ENCODE measurements around the gene PSRC1. TPM values are rescaled to one million over a fixed set of nuclear protein-coding genes. Genes with fewer than 3 reads are reported as not detected.
A peak's percentile ranks its signal among the peaks of the same experiment; 100 is the strongest.

The PSRC1 gene
- total RNA-seq, 8 experiments from 2014 or later, result 7.0 to 118 (median 12.9) TPM

DNA sequence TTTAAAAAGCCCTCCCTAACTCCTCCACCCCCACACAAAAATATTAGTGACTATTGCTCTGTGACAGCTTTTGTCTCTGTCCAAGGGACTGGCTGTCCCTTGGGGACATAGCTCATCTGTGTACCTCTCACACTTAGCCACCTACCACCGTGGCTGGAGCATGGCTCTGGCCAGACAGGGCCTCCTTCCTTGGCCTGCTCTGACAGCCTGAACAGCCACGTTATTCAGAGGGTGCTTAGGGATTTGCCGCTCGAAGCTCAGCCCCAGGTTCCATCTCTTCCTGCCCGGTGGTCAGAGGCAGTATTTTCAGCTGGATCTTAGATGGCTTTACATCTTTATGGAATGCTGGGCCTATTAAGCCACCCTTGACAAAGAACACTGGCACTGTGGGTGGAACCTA lies 39.7 kb downstream of the PSRC1 start:
- Histone ChIP-seq H3K4me1 (replicated peaks in 1 of 2) (peaks cover 54 to 69% of the 10 kb centered on the region in 2 donors), H3K4me3 (no peak overlapping the region), H3K27ac (peak overlapping the region; percentile 23 to 60)
- in situ Hi-C loops (cut with MboI; ENCODE audit: low pct_unique_long_range_greater_than_20kb in 2 of 9, low sequenced_read_pairs in 9 of 9, unreplicated experiment in 9 of 9), result no loop called here
- 30 to 70% (median 60%) methylated on average over 1 to 5 of the region's 5 CpGs; no CpG with 5 or more reads in 5 of the 10 experiments for WGBS, 10 experiments
- ATAC-seq (replicated peaks in 6 of 8), result peak in 1 of 8 experiments; percentile 13

DNA sequence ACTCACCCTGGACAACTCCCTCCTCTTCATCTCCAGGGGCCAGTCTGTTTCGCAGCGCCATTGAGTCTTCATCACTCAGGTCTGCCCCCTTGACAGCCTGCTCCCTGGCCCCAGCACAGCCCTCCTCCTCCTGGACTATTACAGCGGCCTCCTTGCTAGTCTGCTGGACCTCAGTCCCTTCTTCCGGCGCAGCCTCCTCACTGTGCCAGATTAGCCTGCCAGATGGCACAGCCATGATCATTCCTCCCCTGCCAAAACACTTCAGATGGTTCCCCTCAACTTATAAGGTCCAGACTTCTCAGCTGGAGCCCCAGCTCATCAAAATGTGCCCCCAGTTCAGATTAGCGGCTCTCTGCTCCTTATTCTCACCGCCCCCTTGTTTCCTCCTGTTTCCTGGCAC lies 40.6 kb downstream of the PSRC1 start:
- in situ Hi-C loops (cut with MboI; ENCODE audit: low pct_unique_long_range_greater_than_20kb in 2 of 9, low sequenced_read_pairs in 9 of 9, unreplicated experiment in 9 of 9), result no loop called here
- ATAC-seq (replicated peaks in 6 of 8), result peak in 7 of 8 experiments; percentile 3 to 23 (median 11)
- Histone ChIP-seq H3K27ac (peak overlapping the region; percentile 32 to 60), H3K4me1 (replicated peaks in 1 of 2) (peaks cover 54 to 66% of the 10 kb centered on the region in 2 donors), H3K4me3 (no peak overlapping the region)
- 14 to 84% (median 81%) methylated on average over 1 to 7 of the region's 7 CpGs; no CpG with 5 or more reads in 3 of the 10 experiments for WGBS, 10 experiments

DNA sequence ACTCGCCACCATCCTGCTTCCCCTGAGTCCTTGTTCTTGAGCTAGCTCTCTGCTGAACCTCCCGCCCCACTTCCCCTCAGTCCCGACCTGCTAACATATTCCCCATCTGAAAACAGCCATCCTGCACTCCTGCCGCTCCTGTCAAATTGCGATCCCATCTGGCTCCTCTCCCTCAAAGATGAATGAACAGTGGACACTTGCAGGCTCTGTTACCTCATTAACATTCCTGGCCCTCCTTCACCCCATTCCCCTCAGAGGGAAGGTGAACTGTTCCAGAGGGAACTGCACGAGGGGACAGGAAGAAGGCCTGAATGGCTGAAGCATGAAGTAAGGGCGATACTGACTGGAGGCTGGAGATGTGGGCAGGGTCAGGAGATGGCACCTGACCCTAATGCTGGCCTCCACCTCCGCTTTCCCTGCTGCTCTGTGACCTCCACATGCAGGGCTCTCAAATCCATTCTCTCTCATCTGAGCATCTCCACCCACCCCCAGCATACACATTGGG lies 41.1 kb downstream of the PSRC1 start:
- in situ Hi-C loops (cut with MboI; ENCODE audit: low pct_unique_long_range_greater_than_20kb in 2 of 9, low sequenced_read_pairs in 9 of 9, unreplicated experiment in 9 of 9), result no loop called here
- peak overlapping the region; percentile 32 to 60 for H3K27ac ChIP-seq
- ATAC-seq (replicated peaks in 6 of 8), result peak in 6 of 8 experiments; percentile 3 to 52 (median 42)

DNA sequence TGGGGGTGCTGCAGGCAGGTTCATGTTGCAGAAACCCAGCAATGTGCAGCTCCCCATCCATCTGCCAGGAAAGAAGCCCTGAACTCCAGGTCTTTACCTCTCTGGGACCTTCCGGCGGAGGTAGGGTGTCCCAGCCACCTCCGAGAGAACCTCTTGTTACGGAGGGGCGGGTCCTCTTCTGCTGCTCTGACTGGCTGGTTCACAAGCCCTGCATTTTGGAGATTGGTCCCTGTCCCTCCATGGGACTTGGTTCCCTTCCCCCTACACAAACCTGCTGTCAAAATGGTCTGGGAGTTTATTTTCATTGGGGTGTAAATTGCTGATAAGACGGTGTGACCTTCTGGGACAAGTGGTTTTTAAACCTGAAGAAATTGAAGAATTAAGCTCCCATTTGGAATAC lies 41.6 kb downstream of the PSRC1 start:
- no peak for ATAC-seq (replicated peaks in 6 of 8)
- Histone ChIP-seq H3K4me3 (no peak overlapping the region), H3K27ac (peak overlapping the region; percentile 32 to 76), H3K4me1 (replicated peaks in 1 of 2) (peaks cover 54 to 60% of the 10 kb centered on the region in 2 donors)
- WGBS, 10 experiments, result 10 to 98% (median 75%) methylated on average over 1 to 6 of the region's 6 CpGs; no CpG with 5 or more reads in 4 of the 10 experiments
- in situ Hi-C loops (cut with MboI; ENCODE audit: low pct_unique_long_range_greater_than_20kb in 2 of 9, low sequenced_read_pairs in 9 of 9, unreplicated experiment in 9 of 9), result no loop called here

More for the DNA sequence above, 41.1 kb downstream of the PSRC1 start:
- WGBS, 10 experiments, result 25 to 100% (median 47%) methylated on average over 1 to 8 of the region's 8 CpGs; no CpG with 5 or more reads in 2 of the 10 experiments
- H3K4me1 ChIP-seq (replicated peaks in 1 of 2), result peaks cover 54 to 61% of the 10 kb centered on the region in 2 donors
- H3K4me3 ChIP-seq, result no peak overlapping the region

DNA sequence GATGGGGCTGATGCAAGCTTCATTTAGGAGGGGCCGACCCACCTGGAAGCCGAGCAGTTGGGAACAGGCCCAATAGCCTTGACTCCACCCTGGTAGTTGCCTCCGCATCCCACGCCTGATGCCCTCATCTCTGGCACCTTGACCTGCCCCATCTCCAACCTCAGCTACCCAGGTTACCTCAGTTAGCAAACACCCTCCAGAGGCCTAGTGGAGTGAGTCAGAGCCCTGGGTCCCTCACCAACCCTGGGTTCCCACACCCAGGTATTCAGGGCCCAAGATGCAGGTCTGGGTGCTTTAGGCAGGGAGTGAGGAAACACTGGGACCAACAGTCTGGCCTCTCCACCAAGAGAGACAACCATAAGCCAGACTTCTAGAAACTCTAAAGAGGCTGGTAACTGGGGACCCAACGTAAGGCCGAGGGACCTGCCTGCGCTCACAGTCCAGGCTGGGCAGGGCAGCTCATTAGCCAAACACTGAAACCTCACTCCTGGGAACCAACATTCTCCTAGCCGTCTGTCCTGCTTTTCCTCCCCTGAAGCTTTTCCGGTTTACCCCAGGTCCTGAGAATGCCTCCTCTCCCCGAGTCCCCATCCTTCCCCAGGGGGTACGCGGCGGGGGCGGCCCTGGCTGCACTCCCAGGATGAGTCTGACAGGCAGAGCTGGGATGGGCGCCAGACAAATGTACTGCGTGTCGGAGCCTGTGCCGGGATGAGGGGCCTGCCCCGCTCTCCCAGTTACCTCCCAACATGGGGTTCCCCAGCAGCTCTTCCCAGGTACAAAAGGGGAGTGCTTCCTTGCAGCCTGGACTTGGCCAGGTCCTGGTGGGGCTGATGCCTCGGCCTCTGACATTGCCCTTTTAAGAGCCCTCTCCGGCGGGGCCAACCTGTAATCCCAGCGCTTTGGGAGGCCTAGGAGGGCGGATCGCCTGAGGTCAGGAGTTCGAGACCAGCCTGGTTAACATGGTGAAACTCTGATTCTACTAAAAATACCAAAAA lies 42.5 kb downstream of the PSRC1 start:
- in situ Hi-C loops (cut with MboI; ENCODE audit: low pct_unique_long_range_greater_than_20kb in 2 of 9, low sequenced_read_pairs in 9 of 9, unreplicated experiment in 9 of 9), result no loop called here
- Histone ChIP-seq H3K27ac (peak overlapping the region; percentile 32 to 76), H3K4me3 (no peak overlapping the region), H3K4me1 (replicated peaks in 1 of 2) (peaks cover 54 to 60% of the 10 kb centered on the region in 2 donors)
- 0 to 80% (median 50%) methylated on average over 1 to 18 of the region's 26 CpGs; no CpG with 5 or more reads in 2 of the 10 experiments for WGBS, 10 experiments
- ATAC-seq (replicated peaks in 6 of 8), result peak in 5 of 8 experiments; percentile 4 to 38 (median 37)

DNA sequence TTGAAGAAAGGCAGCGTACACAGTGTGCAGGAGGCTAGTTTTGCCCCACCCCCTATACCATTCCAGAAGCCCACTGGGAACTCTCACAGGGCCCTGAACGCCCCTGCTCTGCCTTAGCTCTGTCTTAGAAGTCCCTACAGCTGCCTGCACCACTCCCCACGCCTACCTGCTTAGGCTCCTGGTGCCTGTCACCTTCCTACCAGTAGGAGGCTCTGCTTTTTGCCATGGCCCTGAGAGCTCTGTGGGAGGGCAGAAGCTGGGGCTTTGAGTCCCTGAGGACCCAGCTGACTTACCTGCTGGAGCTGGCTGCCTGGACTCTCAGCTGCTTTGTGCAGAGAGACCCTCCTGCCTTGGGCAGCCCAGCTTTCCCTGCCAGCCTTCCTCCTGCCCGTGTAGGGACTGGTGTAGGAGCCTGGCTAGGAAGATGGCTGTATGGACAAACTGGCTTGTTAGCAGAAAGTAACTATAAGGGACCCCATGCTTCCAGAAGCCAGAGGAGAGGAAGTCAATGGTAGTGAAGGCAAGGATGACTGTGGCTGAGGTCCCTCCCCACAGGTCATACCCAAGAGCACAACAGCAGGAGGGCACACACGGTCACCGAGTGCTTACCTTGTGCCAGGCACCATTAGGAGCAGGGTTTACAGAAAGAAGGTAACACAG lies 43.4 kb downstream of the PSRC1 start:
- peak; percentile 24 to 78 (median 76) for ATAC-seq (replicated peaks in 6 of 8)
- WGBS, 10 experiments, result 53 to 100% (median 68%) methylated on average over 1 to 6 of the region's 6 CpGs; no CpG with 5 or more reads in 4 of the 10 experiments
- no peak overlapping the region for H3K4me3 ChIP-seq
- in situ Hi-C loops (cut with MboI; ENCODE audit: low pct_unique_long_range_greater_than_20kb in 2 of 9, low sequenced_read_pairs in 9 of 9, unreplicated experiment in 9 of 9), result no loop called here
- peaks cover 54 to 56% of the 10 kb centered on the region in 2 donors for H3K4me1 ChIP-seq (replicated peaks in 1 of 2)
- H3K27ac ChIP-seq, result peak overlapping the region; percentile 32 to 76

DNA sequence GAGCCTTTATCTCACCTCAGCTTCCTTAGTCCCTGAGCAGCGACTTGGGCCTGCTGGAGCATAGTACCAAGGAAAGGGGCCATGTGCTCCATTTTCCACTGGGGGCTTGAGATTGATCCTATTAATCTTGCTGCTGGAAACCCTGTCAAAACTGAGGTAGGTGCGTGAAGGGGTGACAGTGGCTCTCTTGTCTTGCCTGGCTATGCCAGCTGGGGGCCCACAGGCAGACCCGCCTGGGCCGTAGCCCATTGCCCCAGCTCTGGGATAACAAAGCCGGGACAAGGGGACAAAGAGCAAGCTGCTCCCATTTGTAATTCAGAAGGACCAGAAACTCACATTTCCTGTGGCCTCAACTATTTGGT lies 43.9 kb downstream of the PSRC1 start:
- peaks cover 51 to 54% of the 10 kb centered on the region in 2 donors for H3K4me1 ChIP-seq (replicated peaks in 1 of 2)
- H3K4me3 ChIP-seq, result no peak overlapping the region
- WGBS, 10 experiments, result 70 to 100% (median 73%) methylated on average over 1 to 4 of the region's 5 CpGs; no CpG with 5 or more reads in 5 of the 10 experiments
- in situ Hi-C loops (cut with MboI; ENCODE audit: low pct_unique_long_range_greater_than_20kb in 2 of 9, low sequenced_read_pairs in 9 of 9, unreplicated experiment in 9 of 9), result no loop called here
- H3K27ac ChIP-seq, result peak overlapping the region; percentile 32 to 76
- ATAC-seq (replicated peaks in 6 of 8), result peak in 1 of 8 experiments; percentile 12

DNA sequence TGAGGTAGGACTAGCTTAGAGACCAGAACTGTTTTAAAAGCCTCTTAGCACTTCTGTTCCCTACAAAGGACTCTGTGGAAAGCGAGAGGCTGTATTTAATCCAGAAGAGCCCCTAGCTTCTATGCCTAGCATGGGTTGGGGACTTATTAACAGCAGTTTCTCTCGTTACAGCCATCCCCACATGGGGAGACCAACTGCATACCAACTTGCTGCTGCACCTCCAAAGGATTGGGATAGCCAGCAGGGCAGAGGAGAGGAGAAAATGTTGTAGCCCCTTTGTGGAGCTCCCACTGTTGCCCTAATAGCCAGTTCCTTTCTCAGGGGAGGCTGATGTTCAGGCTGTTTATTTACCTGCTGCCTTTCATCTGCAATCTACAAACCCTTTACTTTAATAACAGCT lies 44.6 kb downstream of the PSRC1 start:
- 60 to 100% (median 94%) methylated on average over 1 to 2 of the region's 2 CpGs; no CpG with 5 or more reads in 5 of the 10 experiments for WGBS, 10 experiments
- in situ Hi-C loops (cut with MboI; ENCODE audit: low pct_unique_long_range_greater_than_20kb in 2 of 9, low sequenced_read_pairs in 9 of 9, unreplicated experiment in 9 of 9), result no loop called here
- Histone ChIP-seq H3K4me3 (no peak overlapping the region), H3K4me1 (replicated peaks in 1 of 2) (peaks cover 44 to 50% of the 10 kb centered on the region in 2 donors), H3K27ac (peak overlapping the region in 1 of 2 donors; percentile 45)
- ATAC-seq (replicated peaks in 6 of 8), result no peak

DNA sequence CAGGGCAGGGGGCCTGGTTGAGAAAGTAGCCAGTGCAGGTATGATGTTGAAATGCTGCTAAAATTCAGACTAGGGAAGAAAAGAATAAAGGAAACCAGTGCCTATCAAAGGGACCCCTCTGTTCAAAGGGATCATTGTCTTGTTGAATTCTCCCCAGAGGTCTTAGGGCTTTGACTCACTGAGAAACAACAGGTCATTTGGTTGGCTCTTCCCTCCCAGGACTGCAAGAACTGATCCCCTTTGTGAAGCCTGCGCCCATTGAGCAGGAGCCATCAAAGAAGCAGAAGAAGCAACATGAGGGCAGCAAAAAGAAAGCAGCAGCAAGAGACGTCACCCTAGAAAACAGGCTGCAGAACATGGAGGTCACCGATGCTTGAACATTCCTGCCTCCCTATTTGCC lies 45.4 kb downstream of the PSRC1 start:
- in situ Hi-C loops (cut with MboI; ENCODE audit: low pct_unique_long_range_greater_than_20kb in 2 of 9, low sequenced_read_pairs in 9 of 9, unreplicated experiment in 9 of 9), result no loop called here
- Histone ChIP-seq H3K4me3 (no peak overlapping the region), H3K27ac (no peak overlapping the region), H3K4me1 (replicated peaks in 1 of 2) (peaks cover 36 to 42% of the 10 kb centered on the region in 2 donors)
- 74 to 100% (median 93%) methylated on average over 1 to 3 of the region's 3 CpGs; no CpG with 5 or more reads in 4 of the 10 experiments for WGBS, 10 experiments
- no peak for ATAC-seq (replicated peaks in 6 of 8)

DNA sequence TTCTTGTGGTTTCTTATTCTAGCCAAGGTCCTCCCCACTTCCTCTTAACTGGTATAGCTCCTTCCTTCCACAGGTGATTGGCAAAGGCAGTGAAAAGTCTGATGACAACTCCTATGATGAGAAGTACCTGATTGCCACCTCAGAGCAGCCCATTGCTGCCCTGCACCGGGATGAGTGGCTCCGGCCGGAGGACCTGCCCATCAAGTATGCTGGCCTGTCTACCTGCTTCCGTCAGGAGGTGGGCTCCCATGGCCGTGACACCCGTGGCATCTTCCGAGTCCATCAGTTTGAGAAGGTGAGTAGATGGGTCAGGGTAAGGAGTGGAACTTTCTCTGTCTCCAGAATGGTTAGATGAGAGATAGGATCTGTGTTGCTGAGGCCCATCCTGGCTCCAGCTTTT lies 47.8 kb downstream of the PSRC1 start:
- ATAC-seq (replicated peaks in 6 of 8), result no peak

DNA sequence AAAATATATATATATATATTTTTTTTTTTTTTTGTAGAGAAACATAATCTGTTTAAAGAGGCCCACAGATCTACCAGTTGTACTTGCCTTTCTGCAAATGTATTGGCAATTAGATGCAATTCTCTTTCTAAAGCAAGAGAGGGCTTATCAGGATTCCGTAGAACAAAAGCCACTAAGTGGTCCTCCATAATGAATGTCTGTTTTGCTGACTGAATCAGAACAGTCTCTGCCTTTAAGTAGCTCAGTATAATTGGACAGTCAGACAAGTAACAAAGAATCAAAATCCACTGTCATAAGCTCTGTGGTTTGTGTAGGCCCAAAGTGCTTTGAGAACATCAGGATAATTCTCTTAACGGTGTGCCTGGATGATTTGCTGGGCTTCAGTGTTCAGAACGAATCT lies 51.9 kb downstream of the PSRC1 start:
- Histone ChIP-seq H3K27ac (peak overlapping the region in 1 of 2 donors; percentile 14), H3K4me1 (replicated peaks in 1 of 2) (peaks cover 37 to 46% of the 10 kb centered on the region in 2 donors)
- WGBS, 10 experiments, result 60 to 100% (median 86%) methylated on average over 1 to 3 of the region's 3 CpGs; no CpG with 5 or more reads in 2 of the 10 experiments

More for the DNA sequence above, 47.8 kb downstream of the PSRC1 start:
- no peak overlapping the region for H3K27ac ChIP-seq
- in situ Hi-C loops (cut with MboI; ENCODE audit: low pct_unique_long_range_greater_than_20kb in 2 of 9, low sequenced_read_pairs in 9 of 9, unreplicated experiment in 9 of 9), result no loop called here
- WGBS, 10 experiments, result 94 to 100% (median 97%) methylated on average over 3 to 7 of the region's 7 CpGs; no CpG with 5 or more reads in 5 of the 10 experiments
- no peak overlapping the region for H3K4me3 ChIP-seq
- peaks cover 22 to 33% of the 10 kb centered on the region in 2 donors for H3K4me1 ChIP-seq (replicated peaks in 1 of 2)

More for the DNA sequence above, 51.9 kb downstream of the PSRC1 start:
- no peak overlapping the region for H3K4me3 ChIP-seq
- in situ Hi-C loops (cut with MboI; ENCODE audit: low pct_unique_long_range_greater_than_20kb in 2 of 9, low sequenced_read_pairs in 9 of 9, unreplicated experiment in 9 of 9), result no loop called here
- ATAC-seq (replicated peaks in 6 of 8), result no peak
